Lower lobe of right lung (tissue), 2 donors: ENCODE results near the gene YIF1A. TPM values are rescaled to one million over a fixed set of nuclear protein-coding genes. Genes with fewer than 3 reads are reported as not detected.
A peak's percentile ranks its signal among the peaks of the same experiment; 100 is the strongest.

ENCODE experiments used
- ATAC-seq, 2 donors: fragments of 200-7000 bp; cut with Tn5 transposase; one replicate each; pipeline ENCODE4 v1.9.1; 2020 to 2022; ENCODE audit warnings: mild to moderate bottlenecking in 2 of 2, moderate library complexity in 2 of 2
- DNase-seq: peaks from one replicate; pipeline ENCODE4 v3.0.0-alpha.2; 2020
- H3K27ac ChIP-seq: fragments of 200-600 bp; one replicate; pipeline ENCODE4 v1.8.0; 2022
- H3K27me3 ChIP-seq: fragments of 200-600 bp; one replicate; pipeline ENCODE4 v1.8.0; 2022; ENCODE audit warnings: low read depth
- H3K36me3 ChIP-seq: fragments of 200-600 bp; one replicate; pipeline ENCODE4 v1.8.0; 2022; ENCODE audit warnings: mild to moderate bottlenecking
- H3K4me1 ChIP-seq: fragments of 200-600 bp; one replicate; pipeline ENCODE4 v1.8.0; 2022
- H3K4me3 ChIP-seq: fragments of 200-600 bp; one replicate; pipeline ENCODE4 v1.8.0; 2022; ENCODE audit warnings: mild to moderate bottlenecking
- H3K9me3 ChIP-seq: fragments of 200-600 bp; one replicate; pipeline ENCODE4 v1.8.0; 2022
- intact Hi-C: fragments of 100-400 bp; cut with DNase I; formaldehyde crosslinking; loops from one replicate; pipeline ENCODE4 v1.11.0; 2022
- total RNA-seq: library from RNA; stranded (reverse); fragmentation: NEBNext Ultra II Directional; extraction: Animal tissue kit (Norgen Biotek cat#: 25700); gene quantifications from one replicate; pipeline ENCODE4 v1.2.1, GENCODE V29; 2021
- TF ChIP-seq, protein P1 (sequence below): fragments of 200-600 bp; IDR thresholded peaks from one replicate; pipeline ENCODE4 v1.8.0; 2022; ENCODE audit warnings: antibody characterized with exemption, mild to moderate bottlenecking
- donor health status: DM: no; HTN: yes; CAD: no; lungs with severe emphysema.

Gene YIF1A
- total RNA-seq, 1 donor from 2014 or later: 67.8 TPM

- H3K27ac ChIP-seq: peak overlapping the region; percentile 46
- no peak overlapping the region for H3K4me3 ChIP-seq
- TF ChIP-seq, protein P1, sequence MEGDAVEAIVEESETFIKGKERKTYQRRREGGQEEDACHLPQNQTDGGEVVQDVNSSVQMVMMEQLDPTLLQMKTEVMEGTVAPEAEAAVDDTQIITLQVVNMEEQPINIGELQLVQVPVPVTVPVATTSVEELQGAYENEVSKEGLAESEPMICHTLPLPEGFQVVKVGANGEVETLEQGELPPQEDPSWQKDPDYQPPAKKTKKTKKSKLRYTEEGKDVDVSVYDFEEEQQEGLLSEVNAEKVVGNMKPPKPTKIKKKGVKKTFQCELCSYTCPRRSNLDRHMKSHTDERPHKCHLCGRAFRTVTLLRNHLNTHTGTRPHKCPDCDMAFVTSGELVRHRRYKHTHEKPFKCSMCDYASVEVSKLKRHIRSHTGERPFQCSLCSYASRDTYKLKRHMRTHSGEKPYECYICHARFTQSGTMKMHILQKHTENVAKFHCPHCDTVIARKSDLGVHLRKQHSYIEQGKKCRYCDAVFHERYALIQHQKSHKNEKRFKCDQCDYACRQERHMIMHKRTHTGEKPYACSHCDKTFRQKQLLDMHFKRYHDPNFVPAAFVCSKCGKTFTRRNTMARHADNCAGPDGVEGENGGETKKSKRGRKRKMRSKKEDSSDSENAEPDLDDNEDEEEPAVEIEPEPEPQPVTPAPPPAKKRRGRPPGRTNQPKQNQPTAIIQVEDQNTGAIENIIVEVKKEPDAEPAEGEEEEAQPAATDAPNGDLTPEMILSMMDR: no peak
- H3K36me3 ChIP-seq: peaks cover 3% of the 10 kb centered on the region
- no peaks in the 10 kb centered on the region for H3K9me3 ChIP-seq
- H3K4me1 ChIP-seq: peaks cover 26% of the 10 kb centered on the region
- ATAC-seq (no peak), DNase-seq (no peak)
- H3K27me3 ChIP-seq: no peaks in the 10 kb centered on the region
- intact Hi-C loops: no loop called here
Measured at GRCh38 chr11:66327171-66328030, 38.5 kb upstream of the YIF1A start.

DNA sequence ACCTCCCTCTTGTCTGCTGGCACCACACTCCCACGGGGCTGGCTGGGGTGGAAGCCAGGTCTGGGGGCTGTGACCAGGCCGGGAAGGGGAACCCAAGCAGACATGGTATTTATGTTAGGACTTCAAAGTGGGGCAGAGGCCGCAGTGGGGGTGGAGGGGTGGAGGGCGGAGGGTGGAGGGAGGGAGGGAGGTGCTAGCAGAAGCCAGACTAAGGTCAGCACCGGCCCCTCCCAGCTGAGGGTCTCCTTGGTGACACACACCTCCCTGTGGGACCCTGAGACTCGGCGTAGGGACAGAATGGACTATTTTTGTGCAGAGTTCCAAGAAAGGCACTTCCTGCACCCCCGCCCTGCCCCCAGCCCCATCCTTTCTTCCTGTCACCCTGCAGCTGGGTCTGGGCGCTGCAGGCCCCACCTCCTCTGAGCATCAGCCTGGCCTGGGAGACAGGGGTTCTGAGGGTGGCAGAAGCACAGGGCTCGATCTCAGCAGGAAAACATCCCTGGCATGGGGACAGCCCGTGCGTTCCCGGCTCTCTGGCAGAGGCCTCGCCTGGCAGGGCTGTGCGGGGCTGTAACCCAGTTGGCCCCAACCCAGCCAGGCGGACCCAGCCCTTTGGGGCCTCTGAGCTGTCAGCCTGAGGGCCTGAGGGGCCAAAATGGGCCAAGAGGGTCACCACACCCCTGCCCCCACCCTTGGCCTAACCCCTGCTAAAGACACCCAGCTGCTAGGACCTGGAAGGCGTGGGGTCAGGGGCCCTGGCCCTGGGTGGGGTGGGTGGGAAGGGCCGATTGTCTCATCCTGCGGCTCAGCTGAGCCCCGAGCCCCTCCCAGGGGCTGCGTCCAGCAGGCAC is 37.5 kb upstream of the YIF1A start:
- TF ChIP-seq, protein P1: no peak
- intact Hi-C loops: no loop called here
- Histone ChIP-seq H3K4me3 (no peak overlapping the region), H3K9me3 (no peaks in the 10 kb centered on the region), H3K36me3 (no peaks in the 10 kb centered on the region), H3K27me3 (no peaks in the 10 kb centered on the region), H3K27ac (peak overlapping the region; percentile 46), H3K4me1 (peaks cover 26% of the 10 kb centered on the region)
- ATAC-seq (peak in 1 of 2 donors; percentile 1), DNase-seq (no peak)

- Histone ChIP-seq H3K9me3 (no peaks in the 10 kb centered on the region), H3K4me1 (peaks cover 26% of the 10 kb centered on the region), H3K4me3 (no peak overlapping the region), H3K36me3 (no peaks in the 10 kb centered on the region), H3K27me3 (no peaks in the 10 kb centered on the region), H3K27ac (peak overlapping the region; percentile 9)
- intact Hi-C loops: no loop called here
- no peak for DNase-seq
- TF ChIP-seq, protein P1: no peak
- ATAC-seq: no peak
Measured at GRCh38 chr11:66325263-66325671, 36.3 kb upstream of the YIF1A start.

GRCh38 chr11:66324664-66325063 is 35.7 kb upstream of the YIF1A start:
- Histone ChIP-seq H3K27ac (no peak overlapping the region), H3K36me3 (no peaks in the 10 kb centered on the region), H3K27me3 (no peaks in the 10 kb centered on the region), H3K4me3 (no peak overlapping the region), H3K9me3 (no peaks in the 10 kb centered on the region), H3K4me1 (peaks cover 26% of the 10 kb centered on the region)
- DNase-seq (no peak), ATAC-seq (no peak)
- intact Hi-C loops: no loop called here
- TF ChIP-seq, protein P1: no peak

DNA sequence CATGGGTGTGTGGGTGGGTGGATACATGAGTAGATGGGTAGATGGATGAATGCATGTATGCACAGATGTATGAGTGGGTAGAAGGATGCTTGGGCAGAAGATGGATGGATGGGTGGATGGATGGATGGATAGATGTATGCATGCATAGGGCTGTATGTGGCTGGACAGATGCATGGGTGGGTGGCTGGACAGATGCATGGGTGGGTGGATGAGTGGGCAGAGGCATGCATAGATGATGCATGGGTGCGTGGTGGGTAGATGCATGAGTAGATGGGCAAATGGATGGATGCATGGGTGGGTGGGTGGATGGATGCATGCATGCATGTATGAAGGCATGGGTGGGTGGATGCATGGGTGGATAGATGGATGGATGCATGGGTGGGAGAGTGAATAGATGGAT is 34.7 kb upstream of the YIF1A start:
- DNase-seq (no peak), ATAC-seq (no peak)
- intact Hi-C loops: no loop called here
- TF ChIP-seq, protein P1: no peak
- H3K36me3 ChIP-seq: no peaks in the 10 kb centered on the region
- H3K27ac ChIP-seq: no peak overlapping the region
- no peak overlapping the region for H3K4me3 ChIP-seq
- no peaks in the 10 kb centered on the region for H3K27me3 ChIP-seq
- peaks cover 28% of the 10 kb centered on the region for H3K4me1 ChIP-seq
- H3K9me3 ChIP-seq: no peaks in the 10 kb centered on the region
